ENCODE results near the gene MAMLD1.

MAMLD1 gene

DNA sequence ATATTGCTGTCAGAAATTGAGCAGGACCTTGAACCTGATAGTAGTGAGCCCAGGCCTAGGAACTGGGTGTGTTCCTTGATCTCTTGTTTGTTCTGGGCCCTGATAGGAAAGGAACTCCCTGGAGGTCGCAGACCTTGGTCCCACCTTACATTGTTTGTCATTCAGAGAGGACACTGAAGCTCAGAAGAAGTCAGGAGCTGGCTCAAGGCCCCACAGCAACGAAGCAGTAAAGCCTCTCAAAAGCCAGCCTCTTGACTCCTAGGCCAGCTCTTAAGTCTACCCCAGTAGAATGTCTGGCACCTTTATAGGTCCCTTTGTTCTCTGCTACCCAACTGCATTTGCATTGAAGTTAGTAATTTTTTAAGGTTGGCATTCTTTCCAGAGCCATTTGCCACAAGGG lies 46.8 kb downstream of the MAMLD1 start:
- H3K27ac ChIP-seq (ENCODE audit: low read length): no peak overlapping the region
- H3K4me3 ChIP-seq (ENCODE audit: low read length): no peak overlapping the region
- H3K9ac ChIP-seq (ENCODE audit: low read depth, low read length): no peak overlapping the region
- H3K4me1 ChIP-seq (ENCODE audit: insufficient read depth, low read length): no peaks in the 10 kb centered on the region
- H3K9me3 ChIP-seq (ENCODE audit: insufficient read depth, low read depth, low read length): no peaks in the 10 kb centered on the region
- H3K36me3 ChIP-seq (ENCODE audit: insufficient read depth, low read depth, low read length): no peaks in the 10 kb centered on the region
- H3K27me3 ChIP-seq (ENCODE audit: insufficient read depth, low read length): no peaks in the 10 kb centered on the region

DNA sequence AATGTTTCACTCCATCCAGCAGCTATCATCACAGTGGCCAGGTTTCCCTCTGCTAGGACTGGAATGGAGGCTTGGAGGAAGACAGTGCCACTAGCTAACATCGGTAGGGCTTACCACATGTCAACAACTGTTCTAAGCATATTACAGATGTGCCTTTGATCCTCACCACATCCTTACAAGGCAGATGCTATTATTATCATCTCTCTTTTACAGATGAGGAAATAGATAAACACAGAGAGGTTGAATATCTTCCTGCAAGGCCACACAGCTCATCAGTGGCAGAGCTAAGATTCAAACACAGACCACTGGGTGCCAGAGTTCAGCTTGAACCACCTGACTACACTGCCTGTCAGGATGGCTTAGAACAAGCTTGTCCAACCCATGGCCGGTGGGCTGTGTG lies 47.4 kb downstream of the MAMLD1 start:
- H3K9me3 ChIP-seq (ENCODE audit: insufficient read depth, low read depth, low read length): no peaks in the 10 kb centered on the region
- H3K4me3 ChIP-seq (ENCODE audit: low read length): no peak overlapping the region
- H3K4me1 ChIP-seq (ENCODE audit: insufficient read depth, low read length): no peaks in the 10 kb centered on the region
- H3K36me3 ChIP-seq (ENCODE audit: insufficient read depth, low read depth, low read length): no peaks in the 10 kb centered on the region
- no peak overlapping the region for H3K9ac ChIP-seq (ENCODE audit: low read depth, low read length)
- no peak overlapping the region for H3K27ac ChIP-seq (ENCODE audit: low read length)
- no peaks in the 10 kb centered on the region for H3K27me3 ChIP-seq (ENCODE audit: insufficient read depth, low read length)

DNA sequence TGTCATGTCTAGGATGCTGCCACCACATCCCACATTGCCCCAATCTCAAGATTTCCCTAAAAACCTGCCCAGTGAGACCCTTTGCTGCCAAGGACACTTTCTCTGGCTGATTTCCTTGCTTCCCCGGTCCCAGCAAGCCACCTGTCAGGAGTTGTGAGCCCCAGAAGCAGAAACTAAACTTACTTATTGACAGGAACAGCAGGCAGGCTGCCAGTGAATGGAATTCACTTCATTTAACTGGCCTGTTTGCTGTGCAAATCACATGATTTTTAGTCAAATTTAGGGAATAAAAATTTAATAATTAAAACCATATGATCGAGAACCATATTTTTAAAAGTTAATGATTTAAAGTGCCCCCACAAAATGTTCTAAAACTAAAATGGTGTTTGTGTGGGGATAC lies 48.5 kb downstream of the MAMLD1 start:
- no peaks in the 10 kb centered on the region for H3K27me3 ChIP-seq (ENCODE audit: insufficient read depth, low read length)

DNA sequence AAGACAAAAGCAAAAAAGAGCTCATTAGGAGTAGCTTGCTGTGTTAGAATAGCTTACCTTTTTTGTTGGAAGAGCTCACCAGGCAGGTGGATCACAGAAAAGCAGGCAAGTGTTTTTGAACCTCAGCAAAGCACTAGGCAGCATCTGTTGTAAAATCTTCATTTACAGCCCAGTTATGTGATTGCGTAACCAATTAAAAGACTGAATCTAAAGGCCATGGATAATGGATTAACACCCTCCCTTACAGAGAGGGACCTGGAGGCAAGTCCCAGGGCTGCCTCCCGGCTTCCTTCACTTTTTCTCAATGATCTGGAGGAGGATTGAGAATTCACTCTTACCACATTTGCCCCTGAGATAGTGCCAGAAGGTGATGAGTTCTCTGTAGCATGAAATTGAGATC lies 51.1 kb downstream of the MAMLD1 start:
- H3K27ac ChIP-seq (ENCODE audit: low read length): no peak overlapping the region
- no peak overlapping the region for H3K4me3 ChIP-seq (ENCODE audit: low read length)
- H3K27me3 ChIP-seq (ENCODE audit: insufficient read depth, low read length): no peaks in the 10 kb centered on the region
- no peaks in the 10 kb centered on the region for H3K36me3 ChIP-seq (ENCODE audit: insufficient read depth, low read depth, low read length)
- no peaks in the 10 kb centered on the region for H3K4me1 ChIP-seq (ENCODE audit: insufficient read depth, low read length)
- H3K9ac ChIP-seq (ENCODE audit: low read depth, low read length): no peak overlapping the region
- H3K9me3 ChIP-seq (ENCODE audit: insufficient read depth, low read depth, low read length): no peaks in the 10 kb centered on the region

More for the DNA sequence above, 48.5 kb downstream of the MAMLD1 start:
- H3K9ac ChIP-seq (ENCODE audit: low read depth, low read length): no peak overlapping the region
- no peaks in the 10 kb centered on the region for H3K4me1 ChIP-seq (ENCODE audit: insufficient read depth, low read length)
- H3K27ac ChIP-seq (ENCODE audit: low read length): no peak overlapping the region
- no peaks in the 10 kb centered on the region for H3K36me3 ChIP-seq (ENCODE audit: insufficient read depth, low read depth, low read length)
- no peaks in the 10 kb centered on the region for H3K9me3 ChIP-seq (ENCODE audit: insufficient read depth, low read depth, low read length)
- H3K4me3 ChIP-seq (ENCODE audit: low read length): no peak overlapping the region

DNA sequence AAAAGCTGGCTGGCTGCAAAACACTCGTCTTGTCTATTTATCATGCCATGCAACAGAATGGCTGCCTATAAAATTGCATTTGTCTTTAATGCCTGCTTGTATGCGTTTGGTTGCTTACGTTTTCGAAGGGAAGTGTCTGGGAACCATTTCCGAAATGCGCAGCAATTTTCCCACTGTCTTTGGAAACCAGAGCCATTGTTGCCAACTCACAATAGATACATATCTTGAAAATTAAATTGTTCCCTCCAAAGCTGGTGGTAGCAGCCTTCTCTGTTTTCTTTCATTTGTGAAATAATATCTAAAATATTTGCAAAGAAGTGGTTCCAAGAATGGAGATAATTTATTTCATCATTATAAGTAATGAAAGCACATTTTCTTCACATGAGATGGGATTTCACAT lies 53.4 kb downstream of the MAMLD1 start:
- no peak overlapping the region for H3K4me3 ChIP-seq (ENCODE audit: low read length)
- H3K9me3 ChIP-seq (ENCODE audit: insufficient read depth, low read depth, low read length): no peaks in the 10 kb centered on the region
- no peak overlapping the region for H3K27ac ChIP-seq (ENCODE audit: low read length)
- H3K4me1 ChIP-seq (ENCODE audit: insufficient read depth, low read length): no peaks in the 10 kb centered on the region
- no peaks in the 10 kb centered on the region for H3K27me3 ChIP-seq (ENCODE audit: insufficient read depth, low read length)
- H3K36me3 ChIP-seq (ENCODE audit: insufficient read depth, low read depth, low read length): no peaks in the 10 kb centered on the region
- no peak overlapping the region for H3K9ac ChIP-seq (ENCODE audit: low read depth, low read length)

DNA sequence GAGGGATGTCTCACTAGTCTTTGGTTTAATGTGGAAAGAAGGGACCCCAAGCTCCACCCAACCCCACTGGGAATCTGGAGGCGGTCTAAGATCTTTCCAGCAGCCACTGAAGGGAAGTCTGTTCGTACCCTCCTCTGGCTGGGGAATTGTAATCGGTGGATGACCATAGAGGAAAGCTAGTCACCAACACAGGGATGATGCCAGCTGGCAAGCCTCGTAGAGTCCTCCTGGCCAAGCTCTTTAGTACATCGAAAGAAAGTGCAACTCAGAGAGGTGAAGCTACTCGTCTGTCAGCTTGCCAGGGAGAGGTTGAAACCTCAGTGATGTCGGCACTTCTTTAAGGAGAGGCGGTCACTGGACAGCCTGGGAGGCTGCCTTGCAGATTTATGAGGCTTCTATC lies 58.7 kb downstream of the MAMLD1 start:
- no peaks in the 10 kb centered on the region for H3K4me1 ChIP-seq (ENCODE audit: insufficient read depth, low read length)
- H3K9ac ChIP-seq (ENCODE audit: low read depth, low read length): no peak overlapping the region
- H3K9me3 ChIP-seq (ENCODE audit: insufficient read depth, low read depth, low read length): no peaks in the 10 kb centered on the region
- no peak overlapping the region for H3K27ac ChIP-seq (ENCODE audit: low read length)
- no peaks in the 10 kb centered on the region for H3K27me3 ChIP-seq (ENCODE audit: insufficient read depth, low read length)
- no peak overlapping the region; the same call in 1 of the 2 replicates for H3K4me3 ChIP-seq (ENCODE audit: low read length)
- H3K36me3 ChIP-seq (ENCODE audit: insufficient read depth, low read depth, low read length): no peaks in the 10 kb centered on the region

DNA sequence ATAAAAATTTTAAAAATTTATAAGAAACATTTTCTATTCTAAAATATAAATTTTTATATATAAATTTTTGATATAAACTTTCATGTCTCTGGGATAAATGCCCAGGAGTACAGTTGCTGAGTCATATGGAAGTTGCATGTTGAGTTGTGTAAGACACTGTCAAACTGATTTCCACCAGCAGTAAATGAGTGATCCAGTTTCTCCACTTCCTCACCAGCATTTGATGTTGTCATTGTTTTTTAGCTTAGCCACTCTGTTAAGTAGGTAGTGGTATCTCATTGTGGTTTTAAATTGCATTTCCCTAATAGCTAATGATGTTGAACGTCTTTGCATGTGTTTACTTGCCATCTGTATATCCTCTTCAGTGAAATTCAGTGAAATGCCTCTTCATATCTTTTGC lies 66.5 kb downstream of the MAMLD1 start:
- no peak overlapping the region for H3K27ac ChIP-seq (ENCODE audit: low read length)

DNA sequence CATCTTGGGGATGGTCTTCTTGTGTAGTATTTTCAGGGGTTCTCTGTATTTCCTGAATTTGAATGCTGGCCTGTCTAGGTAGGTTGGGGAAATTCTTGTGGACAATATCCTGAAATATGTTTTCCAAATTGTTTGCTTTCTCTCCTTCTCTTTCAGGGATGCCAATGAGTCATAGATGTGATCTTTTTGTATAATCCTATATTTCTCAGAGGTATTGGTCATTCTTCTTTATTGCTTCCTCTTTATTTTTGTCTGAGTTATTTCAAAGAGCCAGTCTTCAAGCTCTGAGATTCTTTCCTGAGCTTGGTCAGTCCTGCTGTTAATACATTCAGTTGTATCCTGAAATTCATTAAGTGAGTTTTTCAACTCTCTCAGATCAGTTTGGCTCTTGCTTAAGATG lies 73.1 kb downstream of the MAMLD1 start:
- Histone ChIP-seq H3K9ac (ENCODE audit: low read depth, low read length) (no peak overlapping the region), H3K27ac (ENCODE audit: low read length) (no peak overlapping the region), H3K36me3 (ENCODE audit: insufficient read depth, low read depth, low read length) (no peaks in the 10 kb centered on the region), H3K4me1 (ENCODE audit: insufficient read depth, low read length) (no peaks in the 10 kb centered on the region), H3K4me3 (ENCODE audit: low read length) (no peak overlapping the region), H3K9me3 (ENCODE audit: insufficient read depth, low read depth, low read length) (no peaks in the 10 kb centered on the region), H3K27me3 (ENCODE audit: insufficient read depth, low read length) (no peaks in the 10 kb centered on the region)

More for the DNA sequence above, 66.5 kb downstream of the MAMLD1 start:
- Histone ChIP-seq H3K36me3 (ENCODE audit: insufficient read depth, low read depth, low read length) (no peaks in the 10 kb centered on the region), H3K9ac (ENCODE audit: low read depth, low read length) (no peak overlapping the region), H3K9me3 (ENCODE audit: insufficient read depth, low read depth, low read length) (no peaks in the 10 kb centered on the region), H3K4me3 (ENCODE audit: low read length) (no peak overlapping the region), H3K27me3 (ENCODE audit: insufficient read depth, low read length) (no peaks in the 10 kb centered on the region), H3K4me1 (ENCODE audit: insufficient read depth, low read length) (no peaks in the 10 kb centered on the region)

DNA sequence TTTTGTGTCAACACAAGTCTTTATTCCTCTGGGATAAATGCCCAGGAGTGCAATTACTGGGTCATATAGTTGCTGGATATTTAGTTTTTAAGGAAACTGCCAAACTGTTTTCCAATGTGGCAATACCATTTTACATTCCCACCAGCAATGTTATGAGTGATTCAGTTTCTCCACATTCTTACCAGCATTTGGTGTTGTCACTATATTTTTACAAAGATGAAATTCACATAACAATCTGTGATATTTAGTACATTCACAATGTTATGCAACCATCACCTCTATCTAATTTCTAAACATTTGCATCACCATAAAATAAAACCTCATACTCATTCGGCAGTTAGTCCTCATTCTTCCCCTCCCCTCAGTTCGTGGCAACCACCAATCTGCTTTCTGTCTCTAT lies 75.0 kb downstream of the MAMLD1 start:
- H3K27ac ChIP-seq (ENCODE audit: low read length): no peak overlapping the region
- no peak overlapping the region for H3K4me3 ChIP-seq (ENCODE audit: low read length)
- H3K27me3 ChIP-seq (ENCODE audit: insufficient read depth, low read length): no peaks in the 10 kb centered on the region
- H3K9ac ChIP-seq (ENCODE audit: low read depth, low read length): no peak overlapping the region
- H3K9me3 ChIP-seq (ENCODE audit: insufficient read depth, low read depth, low read length): no peaks in the 10 kb centered on the region
- H3K4me1 ChIP-seq (ENCODE audit: insufficient read depth, low read length): no peaks in the 10 kb centered on the region
- no peaks in the 10 kb centered on the region for H3K36me3 ChIP-seq (ENCODE audit: insufficient read depth, low read depth, low read length)

DNA sequence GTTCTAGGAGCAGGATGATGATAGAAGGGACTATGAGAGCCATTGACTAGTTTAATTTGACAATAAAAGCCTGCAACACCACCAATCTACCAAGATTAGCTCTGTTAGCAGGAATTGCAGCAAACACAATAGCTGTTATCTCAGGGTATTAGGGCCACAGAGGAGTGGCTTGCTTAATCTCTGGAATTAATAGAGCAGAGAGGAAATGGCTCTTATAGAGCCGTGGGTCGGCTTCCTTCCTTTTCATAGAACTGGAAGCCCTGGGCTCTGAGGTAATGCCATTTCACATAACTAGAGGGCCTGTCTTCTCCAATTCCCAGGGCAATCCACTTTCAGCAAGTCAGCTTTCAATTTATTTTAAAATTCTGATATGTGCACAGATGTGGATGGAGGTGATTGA lies 83.0 kb downstream of the MAMLD1 start:
- H3K9ac ChIP-seq (ENCODE audit: low read depth, low read length): no peak overlapping the region

DNA sequence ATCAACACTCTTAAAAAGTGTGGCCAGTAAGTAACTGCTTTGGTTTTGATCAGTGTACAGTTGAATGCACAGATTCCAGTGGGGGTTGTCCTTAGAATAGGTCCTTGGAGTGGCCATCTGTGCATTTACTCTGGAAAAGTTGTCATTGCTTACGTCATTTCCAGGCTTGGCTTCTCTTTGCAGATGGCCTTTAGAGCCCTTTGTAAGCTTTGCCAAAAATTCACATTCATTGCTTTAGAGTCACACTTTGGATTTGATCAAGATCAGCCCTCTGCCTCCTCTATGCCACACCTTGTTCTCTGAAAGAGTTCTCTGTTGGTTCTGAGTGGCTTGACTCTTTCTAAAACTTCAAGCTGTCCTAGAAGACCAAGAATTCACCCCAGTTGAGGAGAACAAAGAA lies 83.9 kb downstream of the MAMLD1 start:
- H3K9ac ChIP-seq (ENCODE audit: low read depth, low read length): no peak overlapping the region
- no peaks in the 10 kb centered on the region for H3K4me1 ChIP-seq (ENCODE audit: insufficient read depth, low read length)

More for the DNA sequence above, 83.0 kb downstream of the MAMLD1 start:
- no peaks in the 10 kb centered on the region for H3K9me3 ChIP-seq (ENCODE audit: insufficient read depth, low read depth, low read length)
- no peaks in the 10 kb centered on the region for H3K4me1 ChIP-seq (ENCODE audit: insufficient read depth, low read length)
- H3K36me3 ChIP-seq (ENCODE audit: insufficient read depth, low read depth, low read length): no peaks in the 10 kb centered on the region
- no peak overlapping the region for H3K27ac ChIP-seq (ENCODE audit: low read length)
- no peaks in the 10 kb centered on the region for H3K27me3 ChIP-seq (ENCODE audit: insufficient read depth, low read length)
- no peak overlapping the region for H3K4me3 ChIP-seq (ENCODE audit: low read length)

DNA sequence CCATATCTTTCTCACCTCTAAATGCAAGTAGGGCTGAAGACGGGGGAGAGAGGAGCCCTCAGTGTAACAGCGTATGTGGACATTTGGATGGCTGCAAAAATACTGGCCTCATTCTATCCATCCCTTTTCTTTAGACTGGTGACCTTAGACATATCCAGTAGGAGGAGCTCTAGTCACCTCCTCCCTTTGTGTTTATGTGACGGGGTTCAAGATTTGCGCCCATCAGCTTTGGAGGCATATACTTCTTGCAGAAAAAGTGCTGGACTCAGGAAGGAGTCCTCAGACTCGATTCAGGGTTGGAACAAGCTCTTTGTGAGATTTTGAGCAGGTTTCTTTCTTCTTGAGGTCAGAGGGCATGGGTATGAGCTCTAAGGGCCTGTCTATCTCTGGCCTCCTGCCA lies 86.2 kb downstream of the MAMLD1 start:
- Histone ChIP-seq H3K27ac (ENCODE audit: low read length) (no peak overlapping the region), H3K27me3 (ENCODE audit: insufficient read depth, low read length) (no peaks in the 10 kb centered on the region), H3K36me3 (ENCODE audit: insufficient read depth, low read depth, low read length) (no peaks in the 10 kb centered on the region), H3K4me3 (ENCODE audit: low read length) (no peak overlapping the region), H3K9ac (ENCODE audit: low read depth, low read length) (no peak overlapping the region), H3K9me3 (ENCODE audit: insufficient read depth, low read depth, low read length) (no peaks in the 10 kb centered on the region), H3K4me1 (ENCODE audit: insufficient read depth, low read length) (no peaks in the 10 kb centered on the region)

More for the DNA sequence above, 83.9 kb downstream of the MAMLD1 start:
- Histone ChIP-seq H3K36me3 (ENCODE audit: insufficient read depth, low read depth, low read length) (no peaks in the 10 kb centered on the region), H3K27me3 (ENCODE audit: insufficient read depth, low read length) (no peaks in the 10 kb centered on the region), H3K4me3 (ENCODE audit: low read length) (no peak overlapping the region), H3K27ac (ENCODE audit: low read length) (no peak overlapping the region), H3K9me3 (ENCODE audit: insufficient read depth, low read depth, low read length) (no peaks in the 10 kb centered on the region)
